Heart left ventricle (tissue), 16 donors: ENCODE results near the gene AP1G2. TPM values are rescaled to one million over a fixed set of nuclear protein-coding genes. Genes with fewer than 3 reads are reported as not detected.

ENCODE experiments used
- ATAC-seq, 4 donors: fragments of 200-7000 bp; cut with Tn5 transposase; one replicate each; pipeline ENCODE4 v1.9.1; 2020 to 2022; ENCODE audit warnings: moderate library complexity in 4 of 4, mild to moderate bottlenecking in 3 of 4, moderate number of reproducible peaks in 1 of 4
- DNase-seq, 5 donors: peaks; one replicate each; pipeline ENCODE4 v3.0.0-alpha.2; 2020
- H3K27ac ChIP-seq, 12 donors: fragments of 200-600 bp; sonication (generic) in 4 of 12; one replicate each; pipeline versions ENCODE4 v1.5.0 to v1.8.0; 2016 to 2022; ENCODE audit warnings: mild to moderate bottlenecking in 2 of 12
- H3K27me3 ChIP-seq, 9 donors: fragments of 200-600 bp; sonication (generic) in 2 of 9; one replicate each; pipeline versions ENCODE4 v1.5.1 to v1.8.0; 2016 to 2022; ENCODE audit warnings: mild to moderate bottlenecking in 3 of 9
- H3K36me3 ChIP-seq, 9 donors: fragments of 200-600 bp; sonication (generic) in 2 of 9; one replicate each; pipeline versions ENCODE4 v1.5.0 to v1.8.0; 2018 to 2022; ENCODE audit warnings: mild to moderate bottlenecking in 2 of 9
- H3K4me1 ChIP-seq, 12 donors: fragments of 200-600 bp; sonication (generic) in 4 of 12; one replicate each; pipeline versions ENCODE4 v1.5.0 to v1.8.0; 2016 to 2022; ENCODE audit warnings: mild to moderate bottlenecking in 3 of 12
- H3K4me3 ChIP-seq, 12 donors: fragments of 200-600 bp; sonication (generic) in 4 of 12; one replicate each; pipeline versions ENCODE4 v1.5.0 to v1.8.0; 2017 to 2022; ENCODE audit warnings: mild to moderate bottlenecking in 9 of 12, moderate library complexity in 4 of 12
- H3K9me3 ChIP-seq, 12 donors: fragments of 200-600 bp; sonication (generic) in 4 of 12; one replicate each; pipeline versions ENCODE4 v1.5.0 to v1.8.0; 2016 to 2022; ENCODE audit warnings: mild to moderate bottlenecking in 1 of 12
- POLR2A ChIP-seq, 2 donors: fragments of 450-650 bp; IDR thresholded peaks; one replicate each; pipeline ENCODE4 v1.6.1; 2017; ENCODE audit warnings: antibody characterized with exemption in 2 of 2, mild to moderate bottlenecking in 2 of 2, moderate library complexity in 2 of 2
- WGBS, 4 donors: extraction: QIAGEN DNeasy Blood & Tissue Kit in 2 of 4; methylation state at CpG; one replicate each; pipeline versions ENCODE4 v1.1.5 to v1.1.7; 2013 to 2018; 5-methylcytosine and 5-hydroxymethylcytosine counted together
- intact Hi-C, 10 donors: fragments of 100-400 bp; cut with DNase I; formaldehyde crosslinking; loops; one replicate each; pipeline versions ENCODE4 v1.11.1 to v1.14.2; 2022
- polyA plus RNA-seq, 2 donors: library from polyadenylated mRNA; stranded (reverse); fragments of 200-250 nt; gene quantifications; one replicate each; pipeline ENCODE4 v1.2.3, GENCODE V29; 2013
- total RNA-seq, 9 donors: library from RNA; depleted of rRNA in 2 of 9; stranded (reverse); fragments of >200 nt in 2 of 9; fragmentation: NEBNext Ultra II Directional in 3 of 9; extraction: Animal tissue kit (Norgen Biotek cat#: 25700) in 3 of 9; gene quantifications; one replicate each; pipeline versions ENCODE4 v1.1.0 to v1.2.4, GENCODE V29; 2016 to 2023
- TF ChIP-seq, protein P1 (sequence below), 12 donors: fragments of 200-600 bp; sonication (generic) in 4 of 12; IDR thresholded peaks; one replicate each; pipeline versions ENCODE4 v1.5.0 to v1.8.0; 2018 to 2022; ENCODE audit warnings: antibody characterized with exemption in 12 of 12, mild to moderate bottlenecking in 5 of 12
- donor health status: ischemic (EF 13 %, LVEDD 7.1; RV severe dilation, severe dysfunction).
- donor health status: healthy with polysubstance abuse.
- donor health status: DM: no; HTN: yes; CAD: no.
- donor health status: DM: no; HTN: no; CAD: no.
- donor health status: ischemic (EF 25% LVEDD 6.9; RV normal size, moderate dysfunction).
- donor health status: ischemic (EF 25% LVEDD 5.7; RV mildly dilated, moderate dysfunction).
- donor health status: healthy.
- donor health status: DM: yes; HTN: yes; CAD: no.
- donor health status: ischemic (EF 35%, LVEDD 5.7; RV mildly dilated, moderate dysfunction).
- donor health status: nonischemic (EF 11% LVEDD 7.7; RV severe dilation, severe dysfunction).
- donor health status: DM: yes; HTN: yes; CAD: no.
- donor health status: PGD.
- donor health status: ischemic (EF 29% LVEDD 5.4; RV normal size, mild dysfunction).
- donor health status: nonischemic (EF 23%, LVEDD 6.1; RV moderate dilation, normal function).

Gene AP1G2
- total and polyA plus RNA-seq, 11 donors: 7.2 to 33.8 (median 11.6) TPM

DNA sequence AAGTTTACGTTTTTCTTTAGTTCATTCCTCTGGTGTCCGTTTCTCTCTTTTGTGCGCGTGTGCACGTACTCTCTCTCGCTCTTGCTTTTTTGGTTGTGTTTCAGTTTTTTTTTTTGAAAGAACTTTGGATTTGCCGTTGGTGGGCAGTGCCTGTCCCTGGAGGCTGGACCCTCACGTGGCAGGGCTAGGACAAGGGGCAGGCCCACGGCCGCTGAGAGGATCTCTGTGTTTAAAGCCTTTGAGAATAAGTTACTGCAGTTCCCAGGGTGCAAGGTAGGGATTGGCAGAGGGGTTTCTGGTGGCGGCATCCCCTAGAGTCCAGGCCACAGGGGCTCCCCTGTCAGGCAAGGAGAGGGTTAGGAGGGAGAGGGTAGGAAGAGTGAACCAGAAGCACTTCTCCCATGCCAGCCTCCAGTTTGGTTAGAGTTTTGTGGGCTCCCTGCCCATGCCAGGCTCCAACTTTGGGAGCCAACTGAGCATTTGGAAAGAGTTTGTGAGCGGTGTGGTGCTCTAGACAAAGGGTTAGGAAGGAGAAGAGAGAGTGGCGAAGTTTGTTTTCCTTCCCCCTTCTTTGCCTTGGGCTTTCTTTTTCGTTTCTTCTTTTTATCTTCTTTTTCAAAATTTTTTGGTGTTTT, 46.6 kb downstream of the AP1G2 start:
- H3K4me3 ChIP-seq: no peak overlapping the region
- DNase-seq (no peak), ATAC-seq (no peak)
- no peaks in the 10 kb centered on the region for H3K27me3 ChIP-seq
- H3K9me3 ChIP-seq: no peaks in the 10 kb centered on the region
- H3K27ac ChIP-seq: no peak overlapping the region
- H3K36me3 ChIP-seq: no peaks in the 10 kb centered on the region
- H3K4me1 ChIP-seq: no peaks in the 10 kb centered on the region
- TF ChIP-seq, protein P1, sequence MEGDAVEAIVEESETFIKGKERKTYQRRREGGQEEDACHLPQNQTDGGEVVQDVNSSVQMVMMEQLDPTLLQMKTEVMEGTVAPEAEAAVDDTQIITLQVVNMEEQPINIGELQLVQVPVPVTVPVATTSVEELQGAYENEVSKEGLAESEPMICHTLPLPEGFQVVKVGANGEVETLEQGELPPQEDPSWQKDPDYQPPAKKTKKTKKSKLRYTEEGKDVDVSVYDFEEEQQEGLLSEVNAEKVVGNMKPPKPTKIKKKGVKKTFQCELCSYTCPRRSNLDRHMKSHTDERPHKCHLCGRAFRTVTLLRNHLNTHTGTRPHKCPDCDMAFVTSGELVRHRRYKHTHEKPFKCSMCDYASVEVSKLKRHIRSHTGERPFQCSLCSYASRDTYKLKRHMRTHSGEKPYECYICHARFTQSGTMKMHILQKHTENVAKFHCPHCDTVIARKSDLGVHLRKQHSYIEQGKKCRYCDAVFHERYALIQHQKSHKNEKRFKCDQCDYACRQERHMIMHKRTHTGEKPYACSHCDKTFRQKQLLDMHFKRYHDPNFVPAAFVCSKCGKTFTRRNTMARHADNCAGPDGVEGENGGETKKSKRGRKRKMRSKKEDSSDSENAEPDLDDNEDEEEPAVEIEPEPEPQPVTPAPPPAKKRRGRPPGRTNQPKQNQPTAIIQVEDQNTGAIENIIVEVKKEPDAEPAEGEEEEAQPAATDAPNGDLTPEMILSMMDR (IDR thresholded peaks at IDR 0.05): no peak
- no peak for TF ChIP-seq POLR2A (IDR thresholded peaks at IDR 0.05)
- 76 to 87% (median 82%) methylated on average over 14 of the region's 14 CpGs for WGBS, 4 donors
- intact Hi-C loops: no loop called here

DNA sequence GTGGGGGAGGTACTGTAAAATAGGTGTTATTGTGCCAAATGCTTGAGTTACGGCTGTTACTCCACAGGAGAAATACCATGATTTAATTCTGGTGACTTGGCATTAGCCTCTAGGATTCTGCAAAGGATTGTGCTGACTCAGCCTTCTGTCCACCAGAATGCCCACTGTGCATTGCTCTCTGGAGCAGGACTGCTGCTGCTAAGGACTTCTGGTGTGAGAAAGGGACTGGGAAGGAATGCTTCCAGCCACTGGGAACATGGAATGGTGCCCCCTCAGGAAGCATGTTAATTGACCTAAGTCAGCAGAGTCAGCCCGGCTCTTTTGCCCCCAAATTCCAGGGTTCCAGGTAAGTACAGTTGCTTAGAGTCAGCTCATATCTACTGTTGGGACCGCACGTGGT, 48.9 kb downstream of the AP1G2 start:
- no peak overlapping the region for H3K4me3 ChIP-seq
- DNase-seq (no peak), ATAC-seq (no peak)
- no peaks in the 10 kb centered on the region for H3K36me3 ChIP-seq
- TF ChIP-seq, protein P1 (IDR thresholded peaks at IDR 0.05): no peak
- no peak for TF ChIP-seq POLR2A (IDR thresholded peaks at IDR 0.05)
- H3K4me1 ChIP-seq: no peaks in the 10 kb centered on the region
- no peaks in the 10 kb centered on the region for H3K9me3 ChIP-seq
- no peaks in the 10 kb centered on the region for H3K27me3 ChIP-seq
- intact Hi-C loops: no loop called here
- WGBS, 4 donors: 66 to 69% (median 68%) methylated on average over 4 of the region's 4 CpGs
- no peak overlapping the region for H3K27ac ChIP-seq

DNA sequence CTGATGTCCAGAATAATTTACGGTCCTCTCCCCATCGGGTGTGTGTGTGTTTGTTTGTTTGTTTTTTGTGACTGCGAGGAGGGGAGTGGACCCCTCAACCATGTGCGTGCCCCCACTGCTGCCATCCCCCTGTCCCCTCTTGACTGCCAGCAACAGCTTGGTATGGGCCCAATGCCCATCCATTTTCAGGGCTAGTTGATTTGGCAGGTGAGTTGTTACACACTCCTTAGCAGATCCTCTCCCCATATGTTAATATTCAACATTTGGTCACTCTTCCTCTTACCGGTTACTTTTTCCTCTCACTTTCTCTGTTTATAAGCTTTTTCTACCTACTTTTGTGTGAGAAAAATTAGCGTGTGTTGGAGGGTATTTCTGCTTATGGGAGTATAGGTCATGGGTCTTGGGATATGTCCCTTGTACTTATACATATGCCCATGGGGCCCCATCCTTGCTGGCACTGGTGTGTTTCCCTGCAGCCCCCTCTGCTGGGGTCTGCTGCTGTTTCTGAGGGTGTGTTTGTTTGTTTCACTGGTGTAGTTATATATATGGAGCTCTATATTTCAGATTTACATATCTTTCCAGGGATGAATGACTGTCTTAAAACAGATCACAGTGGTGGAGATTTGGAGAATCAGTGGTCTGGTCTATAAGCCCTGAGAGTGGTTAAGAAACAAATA, 49.8 kb downstream of the AP1G2 start:
- Histone ChIP-seq H3K27ac (no peak overlapping the region), H3K4me3 (no peak overlapping the region), H3K36me3 (no peaks in the 10 kb centered on the region), H3K9me3 (no peaks in the 10 kb centered on the region), H3K4me1 (no peaks in the 10 kb centered on the region), H3K27me3 (no peaks in the 10 kb centered on the region)
- ATAC-seq (no peak), DNase-seq (no peak)
- intact Hi-C loops: no loop called here
- WGBS, 4 donors: 81 to 89% (median 85%) methylated on average over 6 of the region's 6 CpGs
- TF ChIP-seq, protein P1 (IDR thresholded peaks at IDR 0.05): no peak
- TF ChIP-seq POLR2A (IDR thresholded peaks at IDR 0.05): no peak

DNA sequence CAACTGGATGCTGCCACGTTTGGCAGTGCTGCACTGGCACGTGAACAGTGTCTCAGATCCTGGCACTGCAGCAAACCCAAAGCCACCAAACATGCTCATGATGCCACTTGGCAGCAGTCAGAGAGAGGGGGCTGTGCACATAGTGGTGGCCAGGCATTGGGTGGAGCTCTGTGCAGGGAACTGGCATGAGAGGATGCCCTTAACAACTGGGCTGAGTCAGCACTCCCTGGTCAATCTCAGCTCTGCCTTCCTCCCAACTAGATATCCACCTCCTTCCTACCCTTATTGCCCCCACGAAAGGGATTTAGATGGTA, 53.0 kb downstream of the AP1G2 start:
- Histone ChIP-seq H3K9me3 (no peaks in the 10 kb centered on the region), H3K27ac (no peak overlapping the region), H3K4me3 (no peak overlapping the region), H3K36me3 (no peaks in the 10 kb centered on the region), H3K27me3 (no peaks in the 10 kb centered on the region), H3K4me1 (no peaks in the 10 kb centered on the region)
- no peak for TF ChIP-seq POLR2A (IDR thresholded peaks at IDR 0.05)
- TF ChIP-seq, protein P1 (IDR thresholded peaks at IDR 0.05): no peak
- ATAC-seq (peak; percentile 58 to 66 (median 62)), DNase-seq (peak in 1 of 5 donors; percentile 52)
- intact Hi-C loops: no loop called here
- 51 to 71% (median 66%) methylated on average over 3 of the region's 3 CpGs for WGBS, 4 donors
